ENCODE measurements around the gene NCAPG2.

Gene NCAPG2

DNA sequence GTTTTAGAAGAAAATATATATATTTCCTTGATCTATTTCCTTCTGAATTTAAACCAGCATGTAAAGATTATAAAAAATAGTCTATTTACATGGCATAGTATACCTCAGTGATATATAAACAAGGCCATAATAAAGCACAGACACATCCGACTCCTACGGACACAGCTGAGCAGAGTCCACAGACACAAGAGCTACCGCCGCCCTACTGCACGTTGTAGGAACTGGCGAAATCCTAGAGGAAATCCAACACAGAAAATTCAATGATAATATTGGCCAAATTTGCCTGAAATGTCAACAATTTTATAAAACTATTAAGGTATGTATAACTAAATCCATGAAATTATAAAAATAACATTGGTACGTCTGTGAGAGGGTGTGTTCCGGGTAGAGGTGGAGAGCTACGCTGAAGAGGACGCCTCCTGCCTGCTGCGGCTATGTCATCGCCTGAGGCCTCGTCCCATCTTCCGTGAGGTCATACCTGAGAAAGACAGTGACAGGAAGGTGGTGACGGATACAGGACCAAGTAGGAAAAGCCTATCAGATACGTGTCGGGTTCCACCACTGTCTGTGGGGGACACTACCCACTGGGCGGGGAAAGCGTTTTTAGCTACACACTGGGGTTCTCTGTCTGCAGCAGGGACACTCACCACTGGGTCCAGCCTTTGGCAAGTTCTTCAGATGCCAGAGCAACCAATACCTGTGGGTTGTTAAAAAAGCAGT, 29.3 kb upstream of the NCAPG2 start:
- no peak for DNase-seq

DNA sequence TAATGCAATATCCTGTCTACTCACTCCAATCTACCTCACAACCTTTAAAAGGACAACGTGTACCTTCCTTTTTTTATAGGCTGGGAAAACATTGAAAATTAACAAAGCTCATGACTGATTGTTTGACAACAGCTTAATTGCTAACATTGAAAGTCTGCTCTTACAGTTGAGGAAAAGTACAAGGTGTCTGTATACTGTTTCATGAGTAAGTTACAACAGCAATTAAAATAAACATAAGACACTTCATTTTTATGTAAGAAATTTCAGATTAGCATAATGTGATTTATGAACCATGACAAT, 28.6 kb upstream of the NCAPG2 start:
- no peak for DNase-seq

DNA sequence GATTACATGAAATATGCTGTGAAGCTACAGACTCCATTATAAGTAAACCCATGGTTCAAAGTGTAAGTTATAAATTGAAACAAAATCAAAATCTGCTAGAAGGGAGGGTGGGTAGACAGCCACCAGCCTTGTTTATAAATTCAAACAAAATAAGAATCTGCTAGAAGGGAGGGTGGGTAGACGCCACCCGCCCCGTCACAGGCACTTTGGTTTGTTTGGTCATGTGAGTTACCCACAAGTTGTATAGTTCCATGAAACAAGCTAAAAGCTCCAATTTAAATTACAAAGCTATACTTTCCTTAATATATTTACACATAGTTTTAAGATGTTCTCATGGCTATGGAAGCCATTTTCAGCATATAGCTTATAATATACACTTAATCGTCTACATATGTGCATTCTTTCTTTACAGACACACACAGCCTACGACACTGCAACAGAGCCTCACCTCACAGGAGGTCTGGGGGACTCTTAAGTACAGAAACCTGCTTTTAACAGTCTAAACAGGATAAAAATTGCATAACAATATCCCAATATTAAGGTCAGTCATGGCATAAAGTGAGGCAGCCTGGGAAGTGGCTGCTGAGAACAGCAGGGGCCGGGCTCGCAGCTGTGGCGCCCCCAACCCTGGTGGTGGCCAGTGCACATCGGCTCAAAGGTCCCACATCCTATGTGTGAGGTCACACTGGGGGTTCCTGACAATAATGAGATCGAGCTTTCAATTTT, 28.1 kb upstream of the NCAPG2 start:
- no peak for DNase-seq

DNA sequence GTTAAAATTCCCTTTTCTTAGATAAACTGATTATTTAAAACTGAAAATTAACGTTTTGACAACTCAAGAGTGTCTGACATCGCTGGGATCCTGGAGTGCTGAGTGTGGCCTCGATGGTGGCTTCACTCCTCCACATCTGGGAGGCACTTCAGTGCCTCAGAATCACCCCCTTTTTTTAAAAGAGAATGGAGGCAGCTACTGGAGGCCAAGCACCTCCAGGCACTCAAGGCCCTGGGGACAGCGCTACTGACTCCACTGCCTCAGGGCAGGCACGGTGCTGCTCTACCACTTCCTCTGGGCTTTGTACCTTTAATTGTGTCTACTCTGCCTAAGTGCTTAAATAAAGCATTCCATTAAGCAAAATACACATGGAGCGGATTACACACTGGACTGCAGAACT, 27.2 kb upstream of the NCAPG2 start:
- no peak for DNase-seq

DNA sequence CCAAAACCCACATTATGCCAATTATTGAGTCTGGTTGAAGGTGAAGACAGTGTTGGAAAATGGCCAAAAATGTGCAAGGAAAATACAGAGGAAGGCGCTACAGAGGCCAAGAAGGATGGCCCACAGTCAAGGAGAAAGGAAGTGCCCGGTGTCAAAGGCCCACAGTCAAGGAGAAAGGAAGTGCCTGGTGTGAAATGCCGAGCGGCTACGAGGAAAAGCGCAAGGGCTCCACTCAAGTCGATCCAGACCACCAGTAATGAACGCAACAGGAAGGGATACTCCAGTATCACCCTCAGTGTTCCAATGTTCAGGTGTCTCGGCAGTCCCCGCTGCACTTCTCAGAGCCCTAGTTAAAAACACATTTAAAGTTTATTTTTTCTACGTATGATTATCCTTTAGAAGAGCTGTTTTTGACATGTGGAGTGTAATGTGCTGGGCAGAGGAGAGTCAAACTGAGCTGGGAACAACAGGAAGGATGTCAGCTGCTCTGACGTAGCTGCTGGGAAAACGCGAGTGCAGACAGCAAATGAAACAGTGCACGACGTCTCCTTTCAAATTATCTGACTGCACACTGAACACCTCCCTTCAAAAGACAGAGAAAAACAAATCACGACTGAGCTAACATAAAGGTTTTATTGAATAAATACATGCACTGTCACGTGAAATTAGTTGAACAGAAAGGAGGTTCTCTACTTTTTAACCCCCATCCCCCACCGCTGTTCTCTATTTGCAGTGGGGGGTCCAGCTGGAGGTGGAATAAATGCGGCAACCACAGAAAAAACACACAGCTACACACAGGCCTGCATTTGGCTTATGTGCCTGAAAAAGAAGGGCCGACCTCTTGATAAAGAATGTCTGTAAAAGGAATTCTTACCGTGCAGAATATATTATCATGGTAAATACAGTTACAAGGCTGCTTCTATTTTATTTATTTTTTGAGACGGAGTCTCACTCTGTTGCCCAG, 26.1 kb upstream of the NCAPG2 start:
- no peak for DNase-seq

DNA sequence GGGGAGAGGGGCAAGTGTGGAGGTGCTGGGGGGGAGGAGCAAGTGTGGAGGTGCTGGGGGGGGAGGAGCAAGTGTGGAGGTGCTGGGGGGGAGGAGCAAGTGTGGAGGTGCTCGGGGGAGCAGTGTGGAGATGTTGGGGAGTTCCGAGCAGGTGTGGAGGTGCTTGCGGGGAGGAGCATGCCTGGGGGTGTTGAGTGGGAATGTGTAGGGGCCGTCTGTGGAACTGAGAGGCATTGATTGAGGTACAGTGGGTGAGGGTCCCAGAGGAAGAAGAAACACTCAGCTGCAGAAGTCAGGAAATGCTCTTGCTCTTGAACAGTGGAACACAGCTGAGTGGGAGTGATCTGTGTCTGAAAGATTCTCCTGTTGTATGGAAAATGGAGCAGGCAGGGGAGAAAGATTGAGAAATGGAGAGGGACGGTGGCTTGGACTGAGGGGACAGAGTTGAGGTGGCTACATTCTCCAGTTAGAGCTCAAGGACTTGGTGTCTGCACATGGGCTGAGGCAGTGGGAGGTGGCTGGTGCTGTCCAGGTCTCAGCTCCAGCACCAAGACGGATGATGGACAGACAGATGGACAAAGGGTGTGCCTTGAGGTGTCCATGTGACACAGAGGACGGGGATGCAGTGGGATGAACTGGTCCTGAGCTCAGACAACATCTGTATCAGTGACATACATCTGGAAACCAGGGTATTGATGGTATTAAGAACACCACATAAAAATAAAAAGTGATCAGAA, 25.2 kb upstream of the NCAPG2 start:
- DNase-seq: no peak

DNA sequence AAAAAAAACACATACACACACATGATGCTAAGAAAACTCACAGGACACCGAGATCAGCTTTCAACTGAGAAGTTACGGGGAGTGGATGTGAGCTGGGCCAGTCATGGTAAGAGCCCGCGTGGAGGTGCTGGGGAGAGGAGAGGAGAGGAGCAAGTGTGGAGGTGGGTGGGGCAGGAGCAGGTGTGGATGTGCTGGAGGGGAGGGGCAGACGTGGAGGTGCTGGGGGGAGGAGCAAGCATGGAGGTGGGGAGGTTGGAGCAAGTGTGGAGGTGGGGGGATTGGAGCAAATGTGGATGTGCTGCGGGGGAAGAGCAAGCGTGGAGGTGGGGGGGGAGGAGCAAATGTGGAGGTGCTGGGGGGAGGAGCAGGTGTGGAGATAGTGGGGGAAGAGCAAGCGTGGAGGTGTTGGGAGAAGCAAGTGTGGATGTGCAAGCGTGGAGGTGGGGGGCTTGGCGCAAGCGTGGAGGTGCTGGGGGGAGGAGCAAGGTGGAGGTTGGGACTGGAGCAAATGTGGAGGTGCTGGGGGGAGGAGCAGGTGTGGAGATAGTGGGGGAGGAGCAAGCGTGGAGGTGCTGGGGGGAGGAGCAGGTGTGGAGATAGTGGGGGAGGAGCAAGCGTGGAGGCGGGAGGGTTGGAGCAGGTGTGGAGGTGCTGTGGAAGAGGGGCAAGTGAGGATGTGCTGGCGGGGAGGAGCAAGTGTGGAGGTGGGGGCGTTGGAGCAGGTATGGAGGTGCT, 24.5 kb upstream of the NCAPG2 start:
- DNase-seq: no peak

DNA sequence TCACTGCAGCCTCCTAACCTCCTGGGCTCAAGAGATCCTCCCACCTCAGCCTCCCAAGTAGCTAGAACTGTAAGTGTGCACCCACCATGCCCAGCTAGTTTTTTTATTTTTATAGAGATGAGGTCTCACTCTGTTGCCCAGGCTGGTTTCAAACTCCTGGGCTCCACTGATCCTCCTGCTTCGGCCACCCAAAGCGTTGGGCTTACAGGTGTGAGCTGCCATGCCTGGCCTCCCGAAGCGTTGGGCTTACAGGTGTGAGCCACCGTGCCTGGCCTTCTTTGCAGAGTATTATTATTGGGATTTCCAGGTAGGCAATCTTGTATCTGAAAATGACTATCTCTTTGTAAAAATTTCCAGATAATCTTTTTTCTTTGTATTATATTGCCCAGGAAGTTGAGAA, 23.1 kb upstream of the NCAPG2 start:
- DNase-seq: no peak

DNA sequence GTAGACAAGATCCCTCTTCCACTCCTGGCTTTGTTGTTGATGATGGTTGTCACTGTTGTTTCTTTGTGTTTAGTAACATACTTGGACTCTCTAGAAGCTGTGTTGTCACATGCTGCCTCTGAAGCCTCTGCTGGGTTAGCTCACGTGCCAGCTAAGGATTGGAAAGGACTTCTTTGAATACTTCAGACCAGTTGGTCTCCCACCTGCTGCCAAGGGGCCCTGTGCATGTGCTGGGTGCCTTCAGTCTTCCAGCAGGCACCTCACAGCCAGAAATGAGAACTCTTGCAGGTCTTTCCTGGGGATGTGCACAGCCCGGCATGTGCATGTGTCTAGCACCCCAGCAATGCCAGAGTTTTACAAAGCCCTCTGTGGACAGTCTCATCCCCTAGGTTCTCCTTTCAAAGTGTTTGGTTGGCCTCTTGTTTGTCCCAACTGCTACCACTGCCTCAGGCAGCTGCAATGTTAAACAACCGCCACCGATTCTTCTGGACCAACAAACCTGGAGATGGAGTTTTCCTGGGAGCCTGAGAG, 21.7 kb upstream of the NCAPG2 start:
- no peak for DNase-seq

DNA sequence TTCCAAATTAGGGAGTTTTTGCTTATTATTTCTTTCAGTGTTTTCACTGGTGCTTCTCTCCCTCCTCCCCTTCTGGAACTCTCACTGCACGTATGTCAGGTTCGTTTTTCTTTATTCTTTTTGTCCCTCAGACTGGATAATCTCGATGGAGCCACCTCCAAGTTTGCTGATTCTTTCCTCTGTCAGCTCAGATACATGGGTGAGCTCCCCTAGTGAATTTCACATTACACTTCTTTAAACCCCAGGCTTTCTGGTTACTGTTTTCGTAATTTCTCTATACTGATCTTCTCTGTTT, 20.8 kb upstream of the NCAPG2 start:
- DNase-seq: no peak

DNA sequence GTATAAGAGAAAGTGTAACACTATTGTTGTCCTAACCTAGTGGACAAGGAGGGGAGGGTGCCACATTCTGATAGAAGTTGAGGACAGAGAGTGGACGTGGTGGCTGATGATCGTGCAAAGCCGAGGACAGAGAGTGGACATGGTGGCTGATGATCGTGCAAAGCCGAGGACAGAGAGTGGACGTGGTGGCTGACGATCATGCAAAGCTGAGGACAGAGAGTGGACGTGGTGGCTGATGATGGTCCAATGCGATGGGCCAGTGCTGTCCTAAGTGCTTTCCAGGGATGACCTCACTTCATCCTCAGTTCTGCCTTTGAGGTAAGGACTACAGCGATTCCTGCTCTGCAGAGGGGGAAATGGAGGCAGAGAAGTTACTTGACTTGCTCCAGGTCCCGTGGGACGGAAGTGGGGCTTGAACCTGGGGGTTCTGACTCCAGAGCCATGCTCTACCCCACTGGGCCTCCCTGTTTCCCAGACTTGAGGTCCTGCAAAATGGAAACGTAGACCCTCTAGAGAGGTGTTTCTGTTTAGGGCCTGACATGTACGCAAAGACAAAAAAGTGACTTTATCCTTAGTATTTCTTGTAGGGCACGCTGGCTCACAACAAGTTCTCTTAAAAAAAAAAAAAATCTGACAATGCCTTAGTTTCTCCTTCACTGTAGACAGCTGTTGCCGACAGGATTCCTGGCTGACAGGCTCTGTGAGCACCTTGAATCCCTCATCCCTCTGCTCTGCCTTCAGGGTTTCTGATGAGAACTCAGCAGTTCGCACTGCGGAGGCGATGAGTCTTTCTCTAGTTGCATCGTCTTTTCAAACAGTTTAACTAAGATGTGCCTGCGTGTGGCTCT, 20.3 kb upstream of the NCAPG2 start:
- no peak for DNase-seq

DNA sequence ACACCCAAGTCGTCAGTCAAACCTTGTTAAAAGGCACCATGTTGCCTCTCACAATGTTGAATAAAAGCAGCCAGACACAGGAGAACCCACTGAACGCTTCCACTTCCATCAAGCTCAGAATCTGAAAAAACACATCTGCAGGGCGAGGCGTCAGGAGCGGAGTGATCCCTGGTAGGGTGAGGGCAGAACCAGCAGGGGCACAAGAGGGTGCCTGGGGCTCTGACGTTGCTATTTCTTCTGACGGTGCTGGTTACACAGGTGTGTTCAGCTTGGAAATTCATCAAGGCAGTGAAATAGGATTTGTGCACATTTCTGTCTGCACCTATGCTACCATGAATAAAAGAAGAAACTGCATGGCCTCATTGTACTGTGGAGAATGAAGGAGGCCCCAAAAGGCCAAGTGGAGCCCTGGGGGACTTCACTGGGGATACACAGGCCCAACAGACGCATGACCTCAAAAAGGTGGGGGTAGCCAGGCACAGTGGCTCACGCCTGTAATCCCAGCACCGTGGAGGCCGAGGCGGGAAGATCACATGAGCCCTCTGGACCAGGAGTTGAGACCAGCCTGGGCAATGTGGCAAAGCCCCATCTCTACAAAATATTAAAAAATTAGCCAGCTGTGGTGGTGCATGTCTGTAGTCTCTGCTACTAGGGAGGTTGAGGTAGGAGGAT, 19.2 kb upstream of the NCAPG2 start:
- DNase-seq: no peak

DNA sequence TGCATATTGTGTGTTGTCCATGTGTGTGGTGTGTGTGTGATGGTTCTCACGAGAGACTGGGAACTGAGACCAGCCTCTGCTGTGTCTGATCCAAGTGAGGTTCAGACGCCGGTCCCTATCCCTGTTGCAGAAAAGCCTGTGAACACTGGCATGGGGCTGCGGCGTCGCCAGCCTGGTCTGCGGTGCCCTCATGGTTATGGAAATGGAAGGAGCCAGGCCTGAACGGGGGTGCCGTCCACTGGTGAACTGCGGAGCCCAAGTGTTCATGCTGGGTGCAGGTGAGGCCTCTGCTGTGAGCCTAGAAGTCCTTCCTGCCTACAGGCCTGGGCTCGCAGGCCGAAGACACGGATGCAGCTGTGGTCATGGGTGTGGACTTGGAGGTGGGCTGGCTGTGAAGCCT, 18.7 kb upstream of the NCAPG2 start:
- no peak for DNase-seq

DNA sequence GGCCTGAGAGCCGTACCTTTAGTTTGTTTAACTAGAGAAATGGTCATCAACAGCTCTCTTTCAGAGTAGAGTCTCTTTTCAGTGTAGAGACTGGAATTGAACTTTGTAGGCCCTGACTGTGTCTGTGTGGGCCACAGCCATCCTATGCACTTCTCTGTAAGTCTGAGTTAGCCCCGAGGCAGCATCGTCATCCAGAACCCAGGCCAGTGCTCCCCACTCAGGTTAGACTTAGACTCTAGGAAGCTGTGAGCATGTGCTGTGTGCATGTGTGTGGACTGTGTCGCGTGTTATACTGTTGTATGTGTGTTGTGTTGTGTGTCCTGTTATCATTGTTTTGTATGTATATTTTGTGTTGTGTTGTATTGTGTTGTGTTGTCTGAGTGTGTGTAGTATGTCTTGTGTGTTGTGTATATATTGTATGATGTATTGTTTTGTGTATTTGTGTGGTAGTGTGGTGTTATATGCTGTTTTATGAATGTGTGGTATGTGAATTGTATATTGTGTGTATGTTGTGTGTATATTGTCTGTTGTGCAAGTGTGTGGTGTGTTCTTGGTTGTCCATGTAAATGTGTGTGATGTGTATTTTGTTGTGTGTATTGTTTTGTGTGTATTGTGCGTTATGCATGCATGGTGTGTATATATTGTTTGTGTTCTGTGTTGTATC, 18.1 kb upstream of the NCAPG2 start:
- DNase-seq: no peak

DNA sequence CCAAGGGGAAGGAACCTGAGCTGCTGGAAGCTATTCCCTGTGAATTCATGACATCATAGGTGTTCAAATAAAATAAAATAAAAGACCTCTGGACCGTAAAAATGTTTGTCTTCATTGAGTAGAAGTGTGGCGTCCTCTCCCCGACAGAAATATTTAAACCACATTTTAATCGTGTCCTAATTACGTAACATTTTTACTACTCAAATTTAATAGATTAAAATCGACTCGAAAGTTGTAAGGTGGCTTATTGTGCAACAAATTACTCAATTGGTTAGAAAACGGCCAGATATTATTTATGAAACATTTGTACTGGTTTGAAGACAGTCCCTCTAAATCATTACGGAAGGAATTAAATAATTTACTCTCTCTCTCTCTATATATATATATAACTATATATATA, 15.5 kb upstream of the NCAPG2 start:
- DNase-seq: no peak

DNA sequence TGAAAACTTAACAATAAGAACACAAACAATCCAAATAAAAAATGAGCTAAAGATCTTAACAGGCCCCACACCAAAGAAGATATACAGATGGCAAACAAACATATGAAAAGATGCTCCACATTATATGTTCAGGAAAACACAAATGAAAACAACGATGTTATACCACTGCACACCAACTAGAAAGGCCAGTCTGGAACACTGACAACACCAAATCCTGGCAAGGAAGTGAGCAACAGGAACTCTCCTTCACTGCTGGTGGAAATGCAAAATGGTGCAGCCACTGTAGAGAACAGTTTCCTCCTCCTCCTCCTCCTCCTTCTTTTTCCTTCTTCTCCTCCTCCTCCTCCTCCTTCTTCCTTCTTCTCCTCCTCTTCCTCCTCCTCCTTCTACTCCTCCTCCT, 12.2 kb upstream of the NCAPG2 start:
- DNase-seq: no peak

DNA sequence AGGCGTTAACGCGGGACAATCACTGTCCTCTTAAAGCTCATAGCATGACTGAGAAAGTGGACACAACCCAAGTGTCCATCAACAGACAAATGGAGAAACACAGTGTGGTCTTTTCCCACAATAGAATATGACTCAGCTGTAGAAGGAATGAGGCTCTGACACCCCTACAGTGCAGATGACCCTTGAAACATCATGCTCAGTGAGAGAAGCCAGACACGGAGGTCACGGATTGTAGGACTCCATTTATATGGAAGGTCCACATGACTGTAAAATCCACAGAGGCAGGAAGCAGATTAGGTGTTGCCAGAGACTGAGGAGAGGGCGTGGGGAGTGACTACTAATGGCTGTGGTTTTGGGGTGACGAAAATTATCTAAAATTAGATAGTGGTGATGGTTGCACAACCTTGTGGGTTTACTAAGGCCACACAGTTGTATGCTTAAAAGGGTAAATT, 6.1 kb upstream of the NCAPG2 start:
- DNase-seq: no peak

DNA sequence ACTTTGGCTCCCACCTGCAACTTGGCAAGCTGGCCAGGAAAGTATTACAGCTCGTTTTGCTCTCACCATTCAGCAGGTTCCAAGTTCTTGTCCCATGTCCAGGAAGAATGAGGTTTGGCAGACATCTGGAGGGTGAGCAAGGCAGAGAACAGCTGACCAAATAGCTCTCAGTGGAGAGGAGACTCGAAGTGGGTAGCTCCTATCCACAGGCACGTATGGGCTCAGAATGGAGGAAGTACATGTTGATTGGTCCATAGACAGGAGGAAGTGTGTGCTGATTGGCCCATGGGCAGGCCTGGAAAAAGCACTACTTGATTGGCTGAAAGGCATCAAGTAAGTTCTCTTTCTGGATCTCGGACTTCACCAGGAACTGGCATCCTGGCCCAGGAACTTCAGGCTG, 3.0 kb upstream of the NCAPG2 start:
- DNase-seq: no peak

DNA sequence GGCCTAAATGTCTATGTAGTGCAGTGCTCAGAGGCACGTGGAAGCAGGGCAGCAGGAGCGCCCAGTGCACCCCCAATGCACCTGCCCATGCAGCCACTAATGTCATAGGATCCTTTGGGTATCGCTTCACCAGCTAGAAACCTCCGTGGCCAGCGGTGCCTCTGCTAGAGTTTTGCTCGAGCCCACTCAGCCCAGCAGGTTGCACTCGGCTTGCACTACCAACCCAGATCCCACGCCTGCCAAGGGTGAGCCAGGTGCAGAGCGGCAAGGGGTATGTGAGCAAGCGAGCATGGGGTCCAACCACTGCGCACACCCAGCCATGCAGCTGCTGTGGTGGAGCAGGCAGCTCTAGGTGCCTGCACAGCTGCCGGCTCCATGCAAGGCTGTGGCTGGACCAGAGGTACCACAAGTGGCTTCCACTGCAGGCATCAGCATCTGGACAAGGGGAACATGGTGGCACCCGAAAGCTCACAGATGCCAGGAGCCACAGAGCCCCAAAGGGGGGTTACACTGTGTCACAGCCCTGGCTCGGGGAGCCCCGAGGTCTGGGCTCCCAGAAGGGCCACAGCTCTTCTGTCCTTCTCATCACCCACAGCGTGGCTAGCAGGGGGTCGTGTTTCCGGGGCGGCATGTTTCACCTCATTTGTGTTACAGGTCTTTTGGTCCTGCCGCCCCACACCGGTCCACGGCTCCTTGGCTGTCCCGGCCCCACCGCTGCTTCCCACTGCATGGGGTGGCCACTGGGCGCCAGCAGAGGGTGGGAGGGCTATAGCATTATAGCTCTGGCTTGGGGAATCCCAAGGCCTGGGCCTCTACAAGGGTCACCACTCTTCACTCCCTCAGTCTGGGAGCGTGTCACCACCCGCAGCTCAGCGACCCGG, 2.3 kb upstream of the NCAPG2 start:
- no peak for DNase-seq
